CD4-positive, alpha-beta T cell treated with Interleukin-17A for 4 hours (primary cell): ENCODE measurements around the gene GCHFR.

Experiments
- DNase-seq: peaks from one replicate; pipeline ENCODE4 v3.0.0-alpha.2; 2020; ENCODE audit warnings: mixed read lengths

Gene GCHFR

GRCh38 chr15:40776537-40777141, 12.8 kb downstream of the GCHFR start:
- peak; percentile 36 for DNase-seq

- peak; percentile 86 for DNase-seq
Observed at GRCh38 chr15:40782609-40783227, 18.9 kb downstream of the GCHFR start.

GRCh38 chr15:40785164-40785563, 21.3 kb downstream of the GCHFR start:
- no peak for DNase-seq

GRCh38 chr15:40785814-40786213, 21.9 kb downstream of the GCHFR start:
- no peak for DNase-seq

- DNase-seq, result peak; percentile 74
Observed at GRCh38 chr15:40787344-40787841, 23.5 kb downstream of the GCHFR start.

GRCh38 chr15:40787991-40788390, 24.1 kb downstream of the GCHFR start:
- no peak for DNase-seq

GRCh38 chr15:40789119-40789518, 25.3 kb downstream of the GCHFR start:
- DNase-seq, result no peak

- DNase-seq, result no peak
Observed at GRCh38 chr15:40789999-40790398, 26.1 kb downstream of the GCHFR start.

GRCh38 chr15:40790718-40791117, 26.9 kb downstream of the GCHFR start:
- no peak for DNase-seq

- no peak for DNase-seq
Observed at GRCh38 chr15:40792394-40792793, 28.5 kb downstream of the GCHFR start.

GRCh38 chr15:40793216-40793989, 29.5 kb downstream of the GCHFR start:
- DNase-seq, result no peak

- no peak for DNase-seq
Observed at GRCh38 chr15:40796041-40796440, 32.2 kb downstream of the GCHFR start.

GRCh38 chr15:40796512-40796911, 32.6 kb downstream of the GCHFR start:
- DNase-seq, result no peak

GRCh38 chr15:40799523-40799922, 35.7 kb downstream of the GCHFR start:
- DNase-seq, result no peak

- DNase-seq, result no peak
Observed at GRCh38 chr15:40803076-40803475, 39.2 kb downstream of the GCHFR start.

GRCh38 chr15:40803688-40804087, 39.8 kb downstream of the GCHFR start:
- DNase-seq, result no peak

- no peak for DNase-seq
Observed at GRCh38 chr15:40806672-40807027, 42.8 kb downstream of the GCHFR start.

- DNase-seq, result peak; percentile 94
Observed at GRCh38 chr15:40807028-40807887, 43.4 kb downstream of the GCHFR start, which contains the start of the genes DNAJC17 and ZFYVE19. TSS of gene DNAJC17 (minus strand) at chr15:40807473. CDS start at chr15:40807446, 27 bp downstream. TSS of gene ZFYVE19 (plus strand) at chr15:40807089. CDS start at chr15:40807590, 501 bp downstream.

GRCh38 chr15:40807888-40808461, 44.1 kb downstream of the GCHFR start:
- DNase-seq, result no peak

GRCh38 chr15:40808861-40809450, 45.1 kb downstream of the GCHFR start:
- no peak for DNase-seq

- no peak for DNase-seq
Observed at GRCh38 chr15:40812721-40813425, 49.0 kb downstream of the GCHFR start.
